ENCODE measurements around the gene PYGB.
A peak's percentile ranks its signal among the peaks of the same experiment; 100 is the strongest.
"Not testable (repeated sequence)": the region's sequence is repeated elsewhere in the genome, so short reads cannot be mapped to it uniquely, and the experiment has no call there.

The PYGB gene

GRCh38 chr20:25301357-25301920, 53.6 kb downstream of the PYGB start:
- H3K4me3 ChIP-seq (ENCODE audit: low read length): no peak overlapping the region
- DNase-seq (ENCODE audit: low read depth, low spot score): no peak

GRCh38 chr20:25302596-25302995, 54.7 kb downstream of the PYGB start:
- DNase-seq (ENCODE audit: low read depth, low spot score): no peak
- no peak overlapping the region for H3K4me3 ChIP-seq (ENCODE audit: low read length)

GRCh38 chr20:25303292-25304024, 55.6 kb downstream of the PYGB start:
- no peak overlapping the region for H3K4me3 ChIP-seq (ENCODE audit: low read length)
- no peak for DNase-seq (ENCODE audit: low read depth, low spot score)

- H3K4me3 ChIP-seq (ENCODE audit: low read length): no peak overlapping the region
- DNase-seq (ENCODE audit: low read depth, low spot score): no peak
Observed at GRCh38 chr20:25304025-25304549, 56.2 kb downstream of the PYGB start.

GRCh38 chr20:25306991-25307903, 59.4 kb downstream of the PYGB start:
- no peak for DNase-seq (ENCODE audit: low read depth, low spot score)
- H3K4me3 ChIP-seq (ENCODE audit: low read length): no peak overlapping the region

- DNase-seq (ENCODE audit: low read depth, low spot score): no peak
- H3K4me3 ChIP-seq (ENCODE audit: low read length): no peak overlapping the region
Observed at GRCh38 chr20:25308083-25308491, 60.2 kb downstream of the PYGB start.

- no peak for DNase-seq (ENCODE audit: low read depth, low spot score)
- H3K4me3 ChIP-seq (ENCODE audit: low read length): no peak overlapping the region
Observed at GRCh38 chr20:25308671-25309394, 60.9 kb downstream of the PYGB start.

- H3K4me3 ChIP-seq (ENCODE audit: low read length): no peak overlapping the region
Observed at GRCh38 chr20:25309395-25310267, 61.7 kb downstream of the PYGB start.

GRCh38 chr20:25310268-25310920, 62.5 kb downstream of the PYGB start:
- H3K4me3 ChIP-seq (ENCODE audit: low read length): no peak overlapping the region

More at GRCh38 chr20:25309395-25310267, 61.7 kb downstream of the PYGB start:
- no peak for DNase-seq (ENCODE audit: low read depth, low spot score)

GRCh38 chr20:25310921-25311728, 63.2 kb downstream of the PYGB start:
- H3K4me3 ChIP-seq (ENCODE audit: low read length): no peak overlapping the region
- DNase-seq (ENCODE audit: low read depth, low spot score): peak; percentile 23

More at GRCh38 chr20:25310268-25310920, 62.5 kb downstream of the PYGB start:
- peak; percentile 40 for DNase-seq (ENCODE audit: low read depth, low spot score)

- not testable (repeated sequence) for DNase-seq (ENCODE audit: low read depth, low spot score); H3K4me3 ChIP-seq (ENCODE audit: low read length)
Observed at GRCh38 chr20:25312716-25313115, 64.8 kb downstream of the PYGB start.

GRCh38 chr20:25313593-25313992, 65.7 kb downstream of the PYGB start:
- no peak for DNase-seq (ENCODE audit: low read depth, low spot score)
- H3K4me3 ChIP-seq (ENCODE audit: low read length): no peak overlapping the region

GRCh38 chr20:25314497-25315417, 66.9 kb downstream of the PYGB start:
- DNase-seq (ENCODE audit: low read depth, low spot score): no peak
- no peak overlapping the region for H3K4me3 ChIP-seq (ENCODE audit: low read length)

- DNase-seq (ENCODE audit: low read depth, low spot score): no peak
- H3K4me3 ChIP-seq (ENCODE audit: low read length): no peak overlapping the region
Observed at GRCh38 chr20:25315418-25316210, 67.7 kb downstream of the PYGB start.
